ENCODE results near the gene PATE3.

The PATE3 gene

DNA sequence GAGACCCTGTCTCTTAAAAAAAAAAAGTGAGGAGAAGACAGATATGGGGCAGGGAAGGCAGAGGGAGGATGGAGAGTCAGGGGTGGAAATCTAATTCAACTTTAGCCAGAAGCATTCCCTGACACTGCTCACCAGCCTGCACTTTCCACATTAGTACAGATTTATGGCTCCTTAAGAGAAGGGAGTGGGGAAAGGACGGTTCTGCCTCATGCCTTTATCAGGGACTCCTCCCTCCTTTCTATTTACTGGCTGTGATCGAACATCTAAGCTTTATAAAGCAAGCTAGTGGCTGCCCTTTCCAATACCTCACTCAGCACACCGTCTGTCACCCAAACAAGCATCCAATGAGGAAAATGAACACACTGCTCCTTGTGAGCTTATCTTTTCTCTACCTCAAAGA is 45.1 kb downstream of the PATE3 start, which contains the start of gene PATE4:
Gene PATE4 (plus strand): TSS at position 301 of the 400 bp plus-strand sequence. CDS start 44 bp downstream, at position 345.
- DNase-seq (ENCODE audit: low spot score), result no peak

DNA sequence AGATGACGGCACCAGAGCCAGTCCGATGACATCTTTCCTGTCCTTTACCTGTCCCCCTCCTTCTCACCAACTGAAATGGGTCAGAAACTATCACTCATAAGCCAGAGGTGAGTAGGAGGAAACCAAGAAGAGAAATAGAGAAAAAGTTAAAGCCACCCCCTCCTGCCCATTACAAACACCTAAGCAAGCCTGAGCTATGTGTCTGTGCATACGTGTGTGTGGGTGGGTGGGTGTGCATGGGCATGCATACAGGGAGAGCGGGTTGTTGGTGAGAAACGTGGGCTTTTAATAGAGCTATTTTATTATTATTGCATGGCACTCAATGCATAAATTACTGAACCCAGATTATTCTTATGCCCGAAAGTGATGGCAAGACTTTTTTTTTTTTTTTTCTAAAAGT is 47.8 kb downstream of the PATE3 start:
- TF ChIP-seq, protein P1, sequence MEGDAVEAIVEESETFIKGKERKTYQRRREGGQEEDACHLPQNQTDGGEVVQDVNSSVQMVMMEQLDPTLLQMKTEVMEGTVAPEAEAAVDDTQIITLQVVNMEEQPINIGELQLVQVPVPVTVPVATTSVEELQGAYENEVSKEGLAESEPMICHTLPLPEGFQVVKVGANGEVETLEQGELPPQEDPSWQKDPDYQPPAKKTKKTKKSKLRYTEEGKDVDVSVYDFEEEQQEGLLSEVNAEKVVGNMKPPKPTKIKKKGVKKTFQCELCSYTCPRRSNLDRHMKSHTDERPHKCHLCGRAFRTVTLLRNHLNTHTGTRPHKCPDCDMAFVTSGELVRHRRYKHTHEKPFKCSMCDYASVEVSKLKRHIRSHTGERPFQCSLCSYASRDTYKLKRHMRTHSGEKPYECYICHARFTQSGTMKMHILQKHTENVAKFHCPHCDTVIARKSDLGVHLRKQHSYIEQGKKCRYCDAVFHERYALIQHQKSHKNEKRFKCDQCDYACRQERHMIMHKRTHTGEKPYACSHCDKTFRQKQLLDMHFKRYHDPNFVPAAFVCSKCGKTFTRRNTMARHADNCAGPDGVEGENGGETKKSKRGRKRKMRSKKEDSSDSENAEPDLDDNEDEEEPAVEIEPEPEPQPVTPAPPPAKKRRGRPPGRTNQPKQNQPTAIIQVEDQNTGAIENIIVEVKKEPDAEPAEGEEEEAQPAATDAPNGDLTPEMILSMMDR (IDR thresholded peaks at IDR 0.05; ENCODE audit: extremely low read depth, missing control alignments), result no peak
- DNase-seq (ENCODE audit: low spot score), result no peak

More for the DNA sequence above, 45.1 kb downstream of the PATE3 start, which contains the start of gene PATE4:
- TF ChIP-seq, protein P1 (IDR thresholded peaks at IDR 0.05; ENCODE audit: extremely low read depth, missing control alignments), result no peak

All from GM20000 (cell line).